HG02588 (cell line): ENCODE data around the gene SRPK3.
"Not testable (repeated sequence)": the region's sequence is repeated elsewhere in the genome, so short reads cannot be mapped to it uniquely, and the experiment has no call there.

Experiments used
- ATAC-seq: cut with Tn5 transposase; IDR thresholded peaks from one replicate; pipeline ENCODE4 v1.9.1; 2021; ENCODE audit warnings: mild to moderate bottlenecking, moderate library complexity; ENCODE audit not compliant: unreplicated experiment

SRPK3 gene

GRCh38 chrX:153744210-153745066, 36.4 kb upstream of the SRPK3 start:
- no peak for ATAC-seq

DNA sequence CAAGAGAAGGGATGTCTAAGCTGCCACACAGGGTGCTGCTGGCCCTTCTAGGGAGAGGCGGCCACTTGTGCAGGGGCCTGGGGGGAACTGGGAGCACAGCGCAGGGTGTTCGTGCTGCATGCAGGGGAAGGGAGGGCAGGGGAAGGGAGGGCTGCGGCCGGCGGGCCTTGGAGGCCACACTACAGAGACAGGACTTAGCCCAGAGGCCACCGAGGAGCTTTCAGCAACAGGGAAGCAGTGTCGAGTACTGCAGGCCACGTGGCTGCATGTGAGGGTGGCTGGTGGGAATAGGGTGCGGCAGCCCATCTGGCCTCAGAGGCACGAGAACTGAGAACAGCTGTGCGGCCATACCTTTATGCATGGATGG, 35.8 kb upstream of the SRPK3 start:
- ATAC-seq = not testable (repeated sequence)

GRCh38 chrX:153746359-153746758, 34.5 kb upstream of the SRPK3 start:
- ATAC-seq = no peak

GRCh38 chrX:153746991-153747390, 33.9 kb upstream of the SRPK3 start:
- not testable (repeated sequence) for ATAC-seq

DNA sequence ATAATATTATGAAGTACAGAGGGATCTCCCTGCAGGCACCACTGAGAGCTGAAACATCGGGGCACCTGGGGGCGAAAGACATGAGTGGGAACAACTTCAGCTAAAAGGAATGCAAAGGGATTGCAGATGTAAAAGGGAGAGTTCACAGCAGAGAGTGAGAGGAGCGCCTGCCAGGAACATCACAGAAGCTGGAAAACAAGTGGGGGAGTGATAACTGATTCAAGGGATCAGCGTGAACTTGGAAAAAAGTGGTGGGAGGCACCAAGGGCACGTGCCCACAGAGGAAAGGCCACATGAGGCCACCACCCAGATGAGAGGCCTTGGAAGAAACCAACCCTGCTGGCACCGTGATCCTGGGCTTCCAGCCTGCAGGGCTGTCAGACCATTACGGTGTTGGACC, 31.8 kb upstream of the SRPK3 start:
- not testable (repeated sequence) for ATAC-seq

- ATAC-seq = no peak
These were observed 30.6 kb upstream of the SRPK3 start for GRCh38 chrX:153750127-153750774.

DNA sequence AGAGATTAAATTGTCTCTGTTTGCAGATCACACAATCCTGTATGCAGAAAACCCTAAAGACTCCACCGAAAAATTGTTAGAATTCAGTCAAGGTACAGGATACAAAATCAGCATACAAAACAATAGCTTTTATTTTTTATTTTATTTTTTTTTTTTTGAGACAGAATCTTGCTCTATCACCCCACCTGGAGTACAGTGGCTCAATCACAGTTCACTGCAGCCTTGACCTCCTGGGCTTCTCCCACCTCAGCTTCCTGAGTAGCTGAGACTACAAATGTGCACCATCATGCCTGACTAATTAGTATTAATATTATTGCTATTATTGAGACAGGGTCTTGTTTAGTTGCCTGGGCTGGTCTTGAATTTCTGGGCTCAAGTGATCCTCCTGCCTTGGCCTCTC, 25.7 kb upstream of the SRPK3 start:
- no peak for ATAC-seq

DNA sequence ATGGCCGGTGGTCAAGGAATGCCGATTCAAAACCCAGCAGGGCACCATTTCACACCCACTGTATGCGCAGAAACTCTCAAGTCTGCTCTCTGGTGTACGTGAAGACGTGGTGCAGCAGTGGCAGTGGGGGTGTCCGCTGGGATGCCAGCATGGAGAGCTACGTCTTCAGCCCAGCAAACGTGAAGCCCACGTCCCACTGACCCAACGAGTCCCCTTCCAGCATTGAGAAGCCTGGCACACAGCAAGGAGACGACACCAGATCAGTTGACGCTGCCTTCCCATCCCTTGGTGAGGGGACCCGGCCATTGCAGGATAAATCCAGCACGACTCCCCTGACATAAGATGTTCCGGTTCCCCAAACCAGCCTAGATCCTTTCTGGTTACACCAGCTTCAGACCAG, 19.0 kb upstream of the SRPK3 start:
- no peak for ATAC-seq

DNA sequence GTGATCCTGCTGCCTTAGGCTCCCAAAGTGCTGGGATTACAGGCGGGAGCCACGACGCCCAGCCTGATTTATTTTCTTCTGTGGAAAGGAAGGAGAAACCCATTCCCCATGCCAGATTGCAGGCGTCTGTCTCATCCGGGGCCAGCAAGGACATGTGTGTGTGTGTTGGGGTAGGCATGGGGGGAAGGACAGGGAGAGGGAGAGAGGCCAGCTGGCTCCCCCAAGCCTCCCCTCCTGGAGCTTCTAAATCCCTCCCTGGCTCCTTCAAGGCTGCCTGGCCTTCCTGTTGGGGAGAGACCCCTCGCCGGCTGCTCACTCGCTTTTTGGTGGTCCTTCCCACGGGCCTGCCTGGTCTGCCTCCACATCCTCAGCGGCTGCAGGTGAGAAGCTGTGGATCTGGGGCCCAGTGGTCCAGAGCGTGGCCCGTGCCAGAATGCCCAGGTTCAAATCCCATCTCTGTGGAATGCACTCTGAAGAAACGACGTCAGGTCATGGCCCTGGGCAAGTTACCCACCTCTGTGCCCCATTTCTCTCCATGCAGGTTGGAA, 18.1 kb upstream of the SRPK3 start:
- no peak for ATAC-seq

- ATAC-seq = no peak
These were observed 17.4 kb upstream of the SRPK3 start for GRCh38 chrX:153763298-153763932.

- no peak for ATAC-seq
These were observed 16.7 kb upstream of the SRPK3 start, which contains the start of gene PLXNB3 for GRCh38 chrX:153763989-153764755. Gene PLXNB3 (plus strand): TSS chrX:153764249. CDS start chrX:153765536, 1,287 bp downstream.

GRCh38 chrX:153764786-153765137, 16.1 kb upstream of the SRPK3 start:
- ATAC-seq = no peak

- ATAC-seq = no peak
These were observed 15.4 kb upstream of the SRPK3 start for GRCh38 chrX:153765138-153766079.

DNA sequence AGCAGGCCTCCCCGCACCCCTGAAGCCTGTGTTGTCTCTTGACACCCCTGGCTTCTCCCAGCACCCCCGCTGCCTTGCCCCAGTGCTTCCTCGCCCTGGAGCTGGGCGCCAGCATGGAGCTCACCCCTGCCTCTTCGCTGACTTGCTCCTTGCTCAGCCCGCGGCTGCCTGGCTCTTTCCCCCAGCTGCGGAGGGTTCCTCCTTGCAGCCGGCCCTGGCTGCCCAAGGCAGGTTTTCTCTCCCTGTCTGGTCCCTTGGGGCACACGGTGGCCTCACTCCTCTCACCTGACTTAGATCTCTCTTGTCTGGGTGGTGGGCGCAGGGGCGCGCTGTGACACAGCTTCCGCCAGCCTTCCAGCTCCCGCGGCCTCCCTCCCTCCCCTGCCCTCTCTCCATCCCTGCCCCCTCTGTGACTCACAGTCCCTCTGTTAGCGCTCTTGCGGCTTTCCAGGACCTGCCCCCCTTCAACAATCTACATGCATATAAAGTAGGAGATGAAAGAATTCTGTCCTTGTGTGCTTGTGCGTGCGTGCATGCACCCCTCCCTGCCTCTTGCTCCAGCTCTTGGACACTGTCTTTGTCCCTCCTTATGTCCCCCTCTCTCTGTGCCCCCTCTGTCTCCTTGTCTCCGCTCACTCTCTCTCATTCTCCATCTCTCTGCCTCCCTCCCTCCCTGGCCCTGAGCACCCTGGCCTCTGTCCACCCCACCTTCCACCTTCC, 14.6 kb upstream of the SRPK3 start:
- ATAC-seq = no peak

DNA sequence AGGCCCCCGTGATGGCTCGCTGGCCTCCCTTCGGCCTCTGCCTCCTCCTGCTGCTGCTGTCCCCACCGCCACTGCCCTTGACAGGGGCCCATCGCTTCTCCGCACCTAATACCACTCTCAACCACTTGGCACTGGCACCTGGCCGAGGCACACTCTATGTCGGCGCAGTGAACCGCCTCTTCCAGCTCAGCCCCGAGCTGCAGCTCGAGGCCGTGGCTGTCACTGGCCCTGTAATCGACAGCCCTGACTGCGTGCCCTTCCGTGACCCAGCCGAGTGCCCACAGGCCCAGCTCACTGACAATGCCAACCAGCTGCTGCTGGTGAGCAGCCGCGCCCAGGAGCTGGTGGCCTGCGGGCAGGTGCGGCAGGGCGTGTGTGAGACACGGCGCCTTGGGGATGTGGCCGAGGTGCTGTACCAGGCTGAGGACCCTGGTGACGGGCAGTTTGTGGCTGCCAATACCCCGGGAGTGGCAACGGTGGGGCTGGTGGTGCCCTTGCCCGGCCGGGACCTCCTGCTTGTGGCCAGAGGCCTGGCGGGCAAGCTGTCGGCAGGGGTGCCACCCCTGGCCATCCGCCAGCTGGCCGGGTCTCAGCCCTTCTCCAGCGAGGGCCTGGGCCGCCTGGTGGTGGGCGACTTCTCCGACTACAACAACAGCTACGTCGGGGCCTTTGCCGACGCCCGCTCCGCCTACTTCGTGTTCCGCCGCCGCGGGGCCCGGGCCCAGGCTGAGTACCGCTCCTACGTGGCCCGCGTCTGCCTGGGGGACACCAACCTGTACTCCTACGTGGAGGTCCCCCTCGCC, 13.8 kb upstream of the SRPK3 start:
- ATAC-seq = no peak

GRCh38 chrX:153767674-153768055, 13.2 kb upstream of the SRPK3 start:
- no peak for ATAC-seq

- ATAC-seq = no peak
These were observed 12.3 kb upstream of the SRPK3 start for GRCh38 chrX:153768311-153769157.
